Activated naive CD4-positive, alpha-beta T cell treated with anti-CD3 and anti-CD28 coated beads, Interleukin-2, amount 50 U/mL, for 16 hours (primary cell): ENCODE data around the gene PFKP.

Experiments
- DNase-seq: peaks from one replicate; pipeline ENCODE4 v3.0.0-alpha.2; 2020

The PFKP gene

DNA sequence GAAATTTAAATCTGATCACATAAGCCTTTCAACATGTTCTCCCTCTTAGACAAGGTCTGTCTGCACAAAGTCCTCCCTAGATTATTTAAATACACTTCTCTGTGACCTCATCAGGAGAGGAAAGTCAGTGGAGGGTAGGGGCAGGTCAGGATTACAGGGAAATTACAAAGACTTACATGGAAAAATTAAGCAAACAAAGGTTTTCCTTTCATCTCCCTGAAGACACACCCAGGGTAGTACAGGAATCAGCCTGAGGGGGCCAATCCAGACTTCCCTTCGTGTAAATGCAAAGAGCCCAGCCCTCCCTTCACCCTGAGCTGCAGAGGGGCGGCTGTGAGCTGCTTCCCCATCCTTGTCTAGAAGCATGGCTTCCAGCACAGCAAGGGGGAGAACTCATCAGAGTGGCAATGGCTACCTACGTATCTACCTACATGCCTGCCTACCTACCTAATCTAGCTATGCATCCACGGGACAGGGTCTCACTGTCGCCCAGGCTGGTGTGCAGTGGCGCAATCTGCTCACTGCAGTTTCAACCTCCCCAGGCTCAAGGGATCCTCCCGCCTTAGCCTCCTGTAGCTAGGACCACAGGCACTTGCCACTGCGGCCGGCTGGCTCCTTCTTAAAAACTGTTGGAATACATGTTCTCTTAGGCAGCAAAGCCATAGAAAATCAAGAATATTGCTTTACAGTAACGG is 72.0 kb downstream of the PFKP start:
- no peak for DNase-seq

DNA sequence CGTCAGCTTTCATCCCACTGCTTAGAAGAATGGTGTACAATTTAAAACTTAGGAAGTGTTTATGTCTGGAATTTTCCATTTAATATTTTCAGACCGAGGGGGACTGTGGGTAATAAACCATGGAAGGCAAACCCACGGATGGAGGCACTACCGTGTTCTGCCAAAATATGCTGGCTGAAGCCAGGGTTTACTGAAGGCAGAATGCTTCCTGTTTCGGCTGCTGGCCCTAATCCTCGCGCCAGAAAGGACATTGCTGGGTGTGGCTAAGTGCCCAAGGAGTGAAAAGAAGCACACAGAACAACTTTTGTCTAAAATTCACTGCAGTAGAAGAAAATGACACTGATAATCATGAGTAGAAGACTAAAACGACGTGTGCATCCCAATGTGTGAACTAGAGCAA is 72.9 kb downstream of the PFKP start:
- DNase-seq, result no peak

DNA sequence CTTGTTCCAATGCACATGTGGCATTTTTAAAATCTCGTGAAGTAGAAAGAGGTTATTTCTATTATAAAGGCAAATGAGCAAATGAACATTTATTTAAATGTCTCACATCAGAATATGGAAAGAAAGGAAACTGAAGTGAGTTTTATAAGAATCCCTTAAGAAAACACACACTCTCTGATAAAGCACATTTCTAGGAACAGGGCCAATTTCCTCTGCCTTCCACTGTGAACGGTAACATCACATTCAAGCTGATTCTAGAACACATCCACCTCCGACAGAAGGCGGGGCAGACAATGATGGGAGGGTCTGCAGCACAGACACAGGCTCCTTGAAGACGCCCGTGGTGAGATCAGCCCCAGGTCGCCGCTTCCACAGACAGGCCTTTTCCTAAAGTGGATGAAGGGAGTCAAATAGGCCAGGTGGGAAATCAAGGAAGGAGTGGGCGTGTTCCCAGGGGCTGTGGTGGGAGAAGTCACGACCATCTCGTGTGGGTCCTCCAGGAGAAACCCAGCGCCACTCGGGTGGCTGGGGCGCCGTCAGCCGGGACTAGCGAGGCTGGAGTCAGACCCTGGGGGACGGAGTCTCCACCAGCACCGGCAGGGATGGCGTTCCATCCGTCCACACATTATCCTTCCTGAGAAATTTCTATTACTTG is 74.1 kb downstream of the PFKP start:
- DNase-seq, result no peak

DNA sequence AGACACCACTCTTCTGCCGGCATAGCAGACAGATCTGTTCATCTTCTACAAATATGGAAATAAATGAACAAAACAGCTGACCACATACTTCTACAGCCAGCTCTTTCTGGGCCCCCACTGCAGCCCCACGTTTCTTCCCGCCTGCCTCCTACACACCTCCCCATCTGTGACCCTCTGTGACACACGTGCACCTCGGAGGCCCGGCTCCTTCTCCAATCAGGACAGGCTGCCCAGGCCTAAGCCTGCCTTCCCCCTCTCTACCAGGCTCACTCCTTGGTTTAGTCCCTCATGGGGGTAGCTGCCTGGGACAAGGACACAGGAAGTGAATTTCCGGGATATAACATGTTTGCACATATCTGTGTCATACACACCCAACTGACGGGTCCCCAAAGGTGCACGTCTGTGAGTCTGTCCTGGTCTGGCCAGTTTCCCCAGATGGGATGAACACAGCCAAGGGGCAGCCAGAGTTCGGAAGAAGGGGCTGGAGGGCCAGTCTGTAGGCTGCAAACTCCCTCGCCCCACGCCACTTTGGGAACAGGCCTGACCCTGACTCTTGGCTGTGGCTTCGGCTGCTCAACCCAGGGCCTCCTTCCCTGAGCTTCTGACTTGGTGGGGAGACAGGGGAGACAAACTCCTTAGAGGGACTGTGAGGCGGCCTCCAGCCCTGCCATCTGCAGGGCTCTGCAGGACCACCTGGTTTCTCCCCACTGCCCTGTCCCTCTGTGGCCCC is 75.0 kb downstream of the PFKP start:
- no peak for DNase-seq

DNA sequence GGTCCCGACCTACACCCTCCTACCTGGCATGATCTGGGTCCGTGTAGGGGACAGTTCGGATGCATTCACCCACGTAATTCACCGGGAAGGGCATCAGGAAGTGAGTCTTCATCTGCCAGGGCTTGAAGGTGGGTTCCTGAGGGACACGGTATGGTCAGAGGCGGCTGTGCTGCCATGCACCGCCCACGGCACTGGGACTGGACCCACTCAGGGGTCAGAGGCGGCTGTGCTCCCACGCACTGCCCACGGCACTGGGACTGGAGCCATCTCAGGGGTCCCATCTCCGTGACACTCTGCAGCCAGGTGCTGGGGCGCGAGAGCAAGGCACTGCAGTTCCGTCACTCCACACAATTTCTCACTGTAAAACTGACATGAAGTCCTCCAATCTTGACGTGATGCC is 76.0 kb downstream of the PFKP start:
- DNase-seq, result no peak

DNA sequence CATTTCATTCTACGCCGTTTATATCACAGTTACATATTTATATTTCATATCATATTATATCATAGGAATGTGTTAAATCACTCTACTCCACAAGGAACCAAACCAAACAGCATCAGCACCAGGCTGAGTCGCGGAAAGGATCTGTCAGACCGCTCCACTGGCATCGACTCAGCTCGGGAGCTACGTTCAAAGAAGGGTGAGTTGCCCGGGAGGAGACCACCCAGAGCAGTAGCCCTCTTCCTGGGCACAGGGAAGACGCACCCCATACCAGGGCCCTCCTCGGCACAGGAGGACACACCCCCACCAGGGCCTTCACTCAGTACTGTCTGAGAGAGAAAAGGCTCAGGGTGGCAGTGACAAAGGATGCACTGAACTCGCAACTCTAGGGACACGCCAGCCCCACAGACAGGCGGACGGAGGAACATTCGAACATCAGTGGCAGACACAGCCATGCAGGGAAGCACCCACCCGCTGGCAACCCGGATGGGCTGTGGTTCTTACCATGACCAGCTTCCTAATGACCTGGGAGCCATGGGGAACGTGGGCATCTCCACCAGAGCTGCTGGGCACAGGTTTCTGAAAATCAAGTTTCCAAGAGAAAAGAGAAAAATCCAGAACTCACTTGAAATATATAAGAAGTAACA is 76.6 kb downstream of the PFKP start:
- no peak for DNase-seq

DNA sequence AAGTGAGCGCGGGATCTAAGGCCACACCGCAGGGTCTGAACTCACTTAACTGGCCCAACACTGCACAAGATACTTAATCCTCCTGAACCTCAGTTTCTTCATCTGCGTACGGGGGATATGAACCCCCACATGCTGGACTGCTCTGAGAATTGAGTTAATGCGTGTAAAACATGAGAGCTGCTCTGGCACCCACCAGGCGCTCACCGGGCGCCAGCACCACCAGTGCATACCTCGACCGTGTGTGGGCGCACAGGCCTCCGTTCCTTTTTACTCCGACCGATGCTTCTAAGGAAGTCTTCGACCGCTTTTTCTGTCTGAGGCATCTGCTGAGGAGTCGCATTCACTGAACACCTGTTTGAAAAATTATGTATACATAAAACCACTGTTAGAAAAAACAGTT is 78.0 kb downstream of the PFKP start:
- no peak for DNase-seq

DNA sequence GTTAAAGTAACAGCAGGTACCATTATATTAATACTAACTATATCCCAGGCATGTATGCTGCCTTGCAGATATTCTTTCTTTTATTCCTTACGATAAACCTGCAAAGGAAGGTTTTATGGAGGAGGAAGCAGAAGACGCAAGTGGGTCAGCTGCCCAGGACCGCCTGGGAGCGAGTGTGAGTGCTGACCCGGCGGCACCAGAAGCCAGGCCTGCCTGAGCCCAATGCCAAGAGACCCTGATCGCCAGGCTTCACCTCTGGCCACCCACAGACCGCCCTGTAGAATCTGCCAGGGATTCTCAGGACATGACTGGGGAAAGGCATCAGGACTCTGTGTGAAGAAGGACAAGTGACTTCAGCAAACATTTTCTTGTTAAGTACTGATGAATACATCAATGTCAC is 78.9 kb downstream of the PFKP start:
- no peak for DNase-seq

DNA sequence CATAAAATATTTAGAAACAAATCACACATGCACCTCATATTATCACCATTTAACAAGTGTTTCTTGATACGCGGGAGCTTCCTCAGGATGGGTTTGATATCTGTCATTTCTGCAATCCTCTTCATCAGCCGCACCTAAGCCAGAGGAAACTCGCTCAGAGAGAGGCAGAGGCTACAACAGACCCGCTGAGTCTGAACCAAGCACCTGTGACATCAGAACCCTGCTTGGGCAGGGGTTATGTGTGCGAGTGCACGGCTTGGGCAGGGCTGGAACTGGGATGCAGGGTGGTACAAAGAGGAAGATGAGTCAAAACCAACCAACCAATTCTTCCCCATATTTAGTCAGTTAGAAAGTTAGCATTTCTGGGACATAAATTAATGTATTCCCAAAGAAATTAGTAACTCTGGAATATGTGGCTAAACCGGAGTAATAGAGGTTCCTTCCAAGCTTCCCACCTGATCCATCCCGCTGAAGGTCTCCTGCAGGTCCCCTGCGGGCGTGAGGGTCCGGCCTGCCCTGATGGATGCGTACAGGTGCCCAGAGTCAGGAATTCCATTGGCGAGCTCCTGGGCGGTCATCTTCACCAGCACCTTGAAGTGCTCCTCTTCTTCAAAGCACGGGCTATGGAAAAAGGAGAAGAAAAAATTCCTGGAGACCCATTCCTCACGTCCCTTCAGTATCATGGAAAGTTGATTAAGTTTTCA is 79.9 kb downstream of the PFKP start:
- DNase-seq, result no peak

DNA sequence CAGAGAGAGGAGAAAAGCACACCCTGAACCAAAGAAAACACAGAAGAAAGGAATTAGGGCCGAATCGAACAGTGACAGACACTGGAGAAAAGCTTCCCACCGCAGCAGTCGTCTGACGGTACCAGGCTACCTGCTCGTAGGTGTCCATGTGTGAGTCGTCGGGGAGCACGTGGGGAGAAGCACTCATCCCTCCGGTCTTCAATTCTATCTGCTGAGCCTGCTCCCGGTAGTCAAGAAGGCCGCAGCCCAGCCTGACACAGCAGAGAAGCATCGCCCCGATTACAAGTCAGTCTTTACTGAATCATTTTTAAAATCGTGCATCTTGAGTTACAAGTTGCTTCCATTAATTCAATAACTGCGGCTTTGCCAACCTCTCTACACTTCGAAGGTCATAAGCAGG is 80.7 kb downstream of the PFKP start:
- DNase-seq, result no peak

DNA sequence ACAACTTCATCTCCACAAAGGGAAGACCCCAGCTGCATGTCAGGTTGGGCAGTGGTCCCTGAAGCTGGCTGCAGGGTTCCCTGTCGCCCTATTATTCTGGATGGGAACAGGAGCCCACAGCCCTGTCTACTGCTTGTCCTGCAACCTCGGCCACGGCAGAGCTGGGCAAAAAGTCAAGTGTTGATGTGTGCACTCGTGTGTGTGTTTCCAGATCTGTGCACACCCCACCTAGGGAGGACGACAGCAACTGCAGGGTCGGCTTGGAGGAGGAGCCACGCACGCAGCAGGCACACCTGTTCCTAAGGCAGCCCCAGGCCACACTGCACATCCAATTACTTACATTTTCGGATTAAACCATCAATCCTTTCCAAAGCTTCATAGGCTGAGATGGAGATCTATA is 81.6 kb downstream of the PFKP start:
- no peak for DNase-seq

DNA sequence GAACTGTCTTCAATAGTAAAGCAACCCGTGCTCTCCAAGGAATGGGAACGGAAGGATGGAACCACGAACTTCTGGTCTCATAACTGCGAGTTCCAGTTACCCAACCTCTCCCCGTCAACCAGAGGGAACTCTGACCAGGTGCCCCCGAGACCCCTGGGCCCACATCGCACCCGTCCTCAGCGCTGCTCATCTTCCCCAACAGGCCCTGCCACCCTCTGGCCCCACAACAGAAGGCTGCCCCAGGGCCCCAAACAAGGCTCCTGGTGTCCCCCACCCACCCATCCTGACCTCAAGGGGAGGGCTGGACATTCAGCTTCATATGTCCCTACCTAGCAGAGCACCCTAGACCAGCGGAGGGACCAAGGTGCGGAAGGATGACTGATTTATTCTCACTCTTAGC is 82.6 kb downstream of the PFKP start:
- no peak for DNase-seq

DNA sequence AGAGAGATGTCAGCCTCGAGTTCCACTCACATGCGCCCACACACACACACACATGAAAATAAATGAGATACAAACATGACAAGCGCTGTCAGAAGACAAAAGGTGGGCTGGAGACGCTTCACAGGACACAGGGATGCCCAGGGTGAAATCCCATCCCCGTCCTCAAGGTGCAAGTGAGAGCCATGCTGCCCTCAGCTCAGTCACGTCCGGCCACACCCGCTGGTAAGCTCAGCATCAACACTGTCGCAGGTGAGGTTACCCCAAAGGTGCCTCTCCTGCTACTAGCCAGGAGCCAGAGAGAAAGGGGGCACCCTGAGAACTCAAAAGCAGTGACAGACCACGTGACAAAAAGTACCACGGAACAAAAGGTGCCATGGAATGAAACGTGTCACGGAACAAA is 83.0 kb downstream of the PFKP start:
- no peak for DNase-seq

DNA sequence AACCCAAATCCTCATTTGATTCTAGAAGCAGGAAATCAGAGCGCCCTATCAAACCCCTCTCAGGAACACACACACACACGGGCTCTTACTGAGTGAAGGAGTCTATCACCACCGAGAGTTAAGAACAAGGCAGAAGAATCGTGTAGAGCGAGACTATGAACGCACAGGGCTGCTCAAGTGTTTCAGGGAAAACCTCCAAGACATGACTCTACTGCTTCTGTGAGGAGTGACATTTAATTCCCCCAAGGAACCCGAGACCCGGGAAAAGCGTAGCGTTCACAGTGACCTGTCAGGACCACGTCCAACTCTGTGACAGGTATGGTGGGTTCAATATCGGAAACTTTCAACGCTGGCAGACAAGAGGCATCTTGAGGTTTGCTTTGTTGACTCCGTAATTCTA is 83.6 kb downstream of the PFKP start:
- DNase-seq, result no peak

DNA sequence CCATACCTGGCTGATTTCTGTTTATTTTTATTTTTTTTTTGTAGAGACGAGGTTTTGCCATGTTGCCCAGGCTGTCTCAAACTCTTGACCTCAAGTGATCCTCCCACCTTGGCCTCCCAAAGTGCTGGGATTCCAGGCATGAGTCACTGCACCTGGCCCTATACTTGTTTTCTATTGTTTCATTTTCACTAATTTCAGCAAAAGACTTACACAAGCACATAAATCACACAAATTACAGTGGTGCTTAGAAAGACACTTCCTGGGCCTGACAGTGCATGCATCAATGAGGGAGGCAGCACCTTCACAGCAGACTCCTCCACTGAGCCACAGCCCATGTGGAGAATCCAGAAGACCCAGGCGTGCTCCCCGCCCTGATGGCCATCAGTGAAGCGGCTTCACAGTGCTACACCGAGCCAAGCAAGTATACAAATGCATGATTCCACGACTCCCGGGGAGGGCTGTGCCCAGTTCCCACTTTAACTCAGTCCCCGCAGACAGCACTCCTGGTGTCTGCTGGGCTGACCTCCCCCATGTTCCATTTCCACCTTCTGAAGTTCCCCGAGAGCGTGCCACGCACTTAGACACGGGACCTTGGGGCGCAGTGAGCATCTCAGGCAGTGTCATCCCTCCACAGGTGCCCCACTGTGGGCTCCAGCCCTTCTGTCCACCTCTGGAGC is 84.7 kb downstream of the PFKP start:
- no peak for DNase-seq

DNA sequence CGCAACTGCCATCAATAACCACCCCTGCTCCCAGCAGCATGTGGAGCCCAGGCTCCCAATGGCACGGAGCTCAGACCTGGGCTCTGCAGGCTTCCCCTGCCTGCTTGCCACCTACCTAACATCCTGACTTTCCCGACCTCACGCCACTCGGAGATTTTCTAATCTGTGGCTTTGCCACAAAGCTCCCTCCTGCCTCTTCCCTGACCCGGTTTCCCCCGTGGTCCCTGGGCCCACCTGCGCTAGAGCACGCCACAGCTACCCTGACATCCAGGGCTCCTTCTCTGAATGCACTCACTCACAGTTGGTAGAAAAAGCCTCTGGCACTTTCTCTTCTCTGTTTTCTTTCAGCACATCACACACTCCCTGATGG is 85.2 kb downstream of the PFKP start:
- no peak for DNase-seq

DNA sequence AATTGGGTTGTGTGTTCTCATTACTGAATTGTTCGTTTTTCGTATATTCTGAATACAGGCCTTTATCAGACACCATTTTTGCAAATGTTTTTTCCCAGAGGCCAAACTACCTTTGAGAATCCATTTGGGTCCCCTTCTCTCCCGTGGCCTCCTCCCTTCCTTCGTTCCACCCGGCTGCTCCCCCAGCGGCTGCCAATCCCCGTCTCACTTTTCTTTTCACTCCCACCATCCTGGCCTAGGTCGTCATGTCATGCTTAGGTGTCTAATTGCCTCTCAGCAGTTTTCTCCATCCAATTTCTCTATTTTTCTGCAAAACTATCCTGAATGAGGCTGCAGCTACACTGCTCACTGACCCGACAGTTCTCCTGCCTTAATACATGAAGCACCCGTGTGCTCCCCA is 87.3 kb downstream of the PFKP start:
- DNase-seq, result no peak

DNA sequence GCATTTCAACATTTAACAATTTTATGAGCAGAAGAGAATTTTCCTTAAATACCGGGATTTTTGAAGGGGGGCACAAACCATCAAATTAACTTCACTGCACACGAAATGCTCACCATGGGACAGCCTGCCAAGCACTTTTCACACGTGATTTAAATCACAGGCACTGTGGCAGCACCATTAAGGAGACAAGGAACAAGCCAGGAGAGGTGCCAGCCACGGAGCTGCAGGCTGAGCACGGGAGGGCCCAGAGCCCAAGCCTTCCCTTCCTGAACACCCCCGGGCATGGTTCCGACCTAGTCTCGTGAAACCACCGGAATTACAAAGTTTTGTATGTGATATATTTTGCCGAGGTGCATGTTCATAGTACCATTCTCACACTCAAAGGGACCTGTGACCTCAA is 91.8 kb downstream of the PFKP start:
- no peak for DNase-seq

DNA sequence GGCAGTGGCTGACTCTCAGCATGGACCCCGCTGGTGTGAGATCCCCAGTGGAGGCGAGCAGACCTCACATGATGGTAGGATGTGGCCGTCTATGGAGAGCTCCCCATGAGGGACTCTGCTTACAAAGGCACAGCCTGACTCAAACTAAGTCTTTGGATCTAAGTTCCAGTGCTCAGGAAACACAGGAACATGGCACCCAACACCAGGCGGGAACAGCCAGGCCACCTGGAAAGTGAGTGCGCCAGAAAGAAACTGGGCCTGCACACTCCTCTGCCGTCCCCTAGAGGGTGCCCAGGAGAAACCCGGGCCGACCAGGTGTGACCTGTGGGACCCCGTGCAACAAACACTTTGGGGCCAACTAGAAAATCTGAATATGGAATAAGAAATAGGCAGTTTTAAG is 95.2 kb downstream of the PFKP start:
- no peak for DNase-seq

DNA sequence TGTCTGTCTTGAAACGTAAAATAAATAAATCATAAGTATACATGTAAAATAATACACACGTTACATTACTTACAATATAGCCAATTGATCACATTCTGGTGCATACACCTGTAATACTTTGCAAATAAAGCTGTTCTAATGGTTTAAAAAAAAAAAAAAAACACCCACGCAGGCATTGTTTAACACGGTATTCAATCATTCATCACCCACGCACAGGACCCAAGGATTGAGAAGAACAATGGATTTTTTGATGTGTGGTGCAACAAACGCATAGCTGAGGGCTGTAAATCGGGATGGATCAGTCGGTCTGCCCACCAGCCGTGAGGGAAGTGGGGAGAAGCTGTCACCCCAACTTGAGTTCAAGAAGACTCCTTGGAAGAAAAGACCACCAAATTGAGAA is 96.5 kb downstream of the PFKP start:
- DNase-seq, result no peak

DNA sequence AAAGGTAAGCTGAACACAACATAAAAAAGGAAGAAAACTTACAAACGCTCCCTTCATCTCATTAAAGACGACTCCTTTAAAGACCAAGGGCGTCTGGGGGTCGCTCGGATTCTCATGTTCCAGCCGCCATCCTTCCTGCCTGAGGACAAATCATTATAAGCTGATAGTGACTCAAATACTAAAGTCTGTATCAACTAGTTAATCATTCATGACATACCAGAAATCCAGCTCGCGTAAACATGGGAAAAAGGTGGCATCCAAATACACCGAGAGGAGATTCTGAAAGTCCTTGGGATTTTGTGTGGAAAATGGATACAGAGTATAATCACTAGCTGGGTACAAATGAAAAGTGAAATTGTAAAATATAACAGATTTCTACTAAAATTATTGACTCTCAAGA is 97.8 kb downstream of the PFKP start:
- DNase-seq, result no peak

DNA sequence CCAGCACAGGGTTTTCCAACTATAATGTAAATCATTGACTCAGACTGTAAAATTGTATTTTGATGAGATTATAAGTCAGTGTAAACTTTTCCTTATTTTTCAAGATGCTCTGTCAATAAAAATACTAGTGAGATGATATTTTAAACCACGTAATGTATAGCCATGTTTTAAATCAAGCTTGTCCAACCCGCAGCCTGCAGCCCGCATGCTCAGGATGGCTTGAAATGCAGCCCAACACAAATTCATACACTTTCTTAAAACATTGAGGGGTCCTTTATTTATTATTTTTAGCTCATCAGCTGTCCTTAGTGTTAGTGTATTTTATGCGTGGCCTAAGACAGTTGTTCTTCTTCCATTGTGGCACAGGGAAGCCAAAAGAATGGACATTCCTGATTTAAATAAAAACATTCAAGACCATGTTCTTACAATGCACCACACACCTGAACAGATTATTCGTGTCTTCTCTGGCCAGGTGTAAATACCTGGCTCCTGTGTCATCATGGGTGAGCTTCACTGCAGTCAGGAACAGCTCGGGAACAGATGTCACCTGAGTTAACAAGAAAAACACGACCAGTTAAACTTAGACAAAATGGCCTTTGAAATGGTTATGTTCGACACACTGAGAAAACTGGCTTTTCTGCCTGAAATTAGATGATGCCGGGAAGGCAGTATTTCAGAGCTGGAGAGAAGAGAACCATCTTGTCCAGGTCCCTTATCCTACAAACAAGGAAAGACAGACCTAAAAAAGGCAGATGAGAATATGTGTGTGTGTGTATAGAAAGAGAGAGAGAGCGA is 99.3 kb downstream of the PFKP start:
- no peak for DNase-seq
